DOHH2 (cell line): ENCODE results near the gene SNAP91.
A peak's percentile ranks its signal among the peaks of the same experiment; 100 is the strongest.

Experiments used
- H3F3A ChIP-seq: fragments of 200-600 bp; sonication (generic), shearing (Covaris generic); 2 replicates; pipeline ENCODE4 v1.6.0; 2016; ENCODE audit warnings: antibody characterized with exemption, mild to moderate bottlenecking; ENCODE audit not compliant: control insufficient read depth, insufficient read depth
- H3K27ac ChIP-seq: fragments of 200-600 bp; sonication (generic); 2 replicates; pipeline ENCODE4 v1.5.1; 2014; ENCODE audit warnings: low read depth, mild to moderate bottlenecking, low read length, moderate library complexity
- H3K27me3 ChIP-seq: fragments of 200-600 bp; sonication (generic); 2 replicates; pipeline ENCODE4 v1.6.1; 2014; ENCODE audit warnings: mild to moderate bottlenecking, low read length, mixed read lengths; ENCODE audit not compliant: control insufficient read depth
- H3K36me3 ChIP-seq: fragments of 200-600 bp; sonication (generic); 2 replicates; pipeline ENCODE4 v1.6.1; 2014; ENCODE audit warnings: mild to moderate bottlenecking, low read length, moderate library complexity, mixed read lengths; ENCODE audit not compliant: control insufficient read depth
- H3K4me1 ChIP-seq: fragments of 200-600 bp; sonication (generic); 2 replicates; pipeline ENCODE4 v1.6.1; 2014; ENCODE audit warnings: mild to moderate bottlenecking, low read length, mixed read lengths; ENCODE audit not compliant: control insufficient read depth
- H3K4me2 ChIP-seq: fragments of 200-600 bp; sonication (generic); 2 replicates; pipeline ENCODE4 v1.6.0; 2014; ENCODE audit warnings: mild to moderate bottlenecking, low read length, moderate library complexity
- H3K4me3 ChIP-seq: fragments of 200-600 bp; sonication (generic); 2 replicates; pipeline ENCODE4 v1.5.1; 2014; ENCODE audit warnings: mild to moderate bottlenecking, low read length, mixed read lengths
- H3K79me2 ChIP-seq: fragments of 200-600 bp; sonication (generic); 2 replicates; pipeline ENCODE4 v1.6.1; 2014; ENCODE audit warnings: mild to moderate bottlenecking, low read length, mixed read lengths; ENCODE audit not compliant: control insufficient read depth
- H3K9me2 ChIP-seq: fragments of 200-600 bp; sonication (generic); replicated peaks from 2 replicates; pipeline ENCODE4 v1.6.1; 2014; ENCODE audit warnings: mild to moderate bottlenecking, low read length, mixed read lengths; ENCODE audit not compliant: control insufficient read depth
- H3K9me3 ChIP-seq: fragments of 200-600 bp; sonication (generic); 2 replicates; pipeline ENCODE4 v1.6.1; 2014; ENCODE audit warnings: antibody characterized with exemption, low read length, mixed read lengths; ENCODE audit not compliant: control insufficient read depth, insufficient read depth
- H4K20me1 ChIP-seq: fragments of 200-600 bp; sonication (generic); 2 replicates; pipeline ENCODE4 v1.6.0; 2014; ENCODE audit warnings: low read depth, mild to moderate bottlenecking, antibody characterized with exemption, low read length, moderate library complexity; ENCODE audit not compliant: control insufficient read depth, insufficient read depth
- CTCF ChIP-seq: fragments of 200-600 bp; sonication (generic); IDR thresholded peaks from one replicate; pipeline ENCODE4 v1.5.1; 2014; ENCODE audit warnings: antibody characterized with exemption, mild to moderate bottlenecking, low read depth, low read length; ENCODE audit not compliant: poor library complexity, severe bottlenecking
- EZH2phosphoT487 ChIP-seq: fragments of 200-600 bp; sonication (generic); IDR thresholded peaks from 2 replicates; pipeline ENCODE4 v1.6.1; 2017; ENCODE audit warnings: borderline replicate concordance, mild to moderate bottlenecking, antibody characterized with exemption, low read length, moderate library complexity, mixed read lengths

The SNAP91 gene

GRCh38 chr6:83518816-83519480 is 190.0 kb downstream of the SNAP91 start:
- Histone ChIP-seq H3K4me1 (no peaks in the 10 kb centered on the region), H3K79me2 (no peaks in the 10 kb centered on the region), H3K27me3 (0 out of 2 replicates have a peak, but pooled peaks cover 2% of the 10 kb centered on the region), H4K20me1 (no peaks in the 10 kb centered on the region), H3K9me3 (no peaks in the 10 kb centered on the region), H3K36me3 (no peaks in the 10 kb centered on the region), H3K4me2 (no peak overlapping the region), H3K4me3 (no peak overlapping the region), H3F3A (no peaks in the 10 kb centered on the region), H3K9me2 (no peaks in the 10 kb centered on the region), H3K27ac (no peak overlapping the region)
- TF ChIP-seq EZH2phosphoT487 (no peak), CTCF (no peak)

GRCh38 chr6:83517500-83517899 is 191.4 kb downstream of the SNAP91 start:
- Histone ChIP-seq H3K79me2 (no peaks in the 10 kb centered on the region), H3K4me2 (no peak overlapping the region), H3K4me1 (no peaks in the 10 kb centered on the region), H3K4me3 (no peak overlapping the region), H3K9me3 (no peaks in the 10 kb centered on the region), H3K36me3 (no peaks in the 10 kb centered on the region), H3K27ac (no peak overlapping the region), H4K20me1 (no peaks in the 10 kb centered on the region), H3K27me3 (peaks cover 11% of the 10 kb centered on the region), H3F3A (no peaks in the 10 kb centered on the region), H3K9me2 (no peaks in the 10 kb centered on the region)
- TF ChIP-seq EZH2phosphoT487 (no peak), CTCF (no peak)

GRCh38 chr6:83514866-83515466 is 193.9 kb downstream of the SNAP91 start:
- TF ChIP-seq CTCF (peak; percentile 74), EZH2phosphoT487 (no peak)
- Histone ChIP-seq H3K9me3 (no peaks in the 10 kb centered on the region), H3K27me3 (peaks cover 22% of the 10 kb centered on the region), H4K20me1 (no peaks in the 10 kb centered on the region), H3K79me2 (no peaks in the 10 kb centered on the region), H3K27ac (no peak overlapping the region), H3F3A (no peaks in the 10 kb centered on the region), H3K4me2 (no peak overlapping the region), H3K36me3 (no peaks in the 10 kb centered on the region), H3K9me2 (no peaks in the 10 kb centered on the region), H3K4me3 (no peak overlapping the region), H3K4me1 (no peaks in the 10 kb centered on the region; the same call in 1 of the 2 replicates)
